Neural progenitor cell (in vitro differentiated cells): ENCODE results near the gene MRI1.

Experiments
- EZH2 ChIP-seq: fragments of 200-600 bp; sonication (generic); IDR thresholded peaks from 2 replicates; pipeline ENCODE4 v1.6.1; 2017; ENCODE audit warnings: antibody characterized with exemption, mild to moderate bottlenecking, moderate library complexity
- EZH2phosphoT487 ChIP-seq: fragments of 200-600 bp; sonication (generic); IDR thresholded peaks from 2 replicates; pipeline ENCODE4 v1.6.1; 2017; ENCODE audit warnings: antibody characterized with exemption
- TF ChIP-seq, protein P1 (sequence below): fragments of 200-600 bp; sonication (generic); IDR thresholded peaks from 2 replicates; pipeline ENCODE4 v1.5.1; 2017; ENCODE audit warnings: antibody characterized with exemption, mild to moderate bottlenecking

DNA sequence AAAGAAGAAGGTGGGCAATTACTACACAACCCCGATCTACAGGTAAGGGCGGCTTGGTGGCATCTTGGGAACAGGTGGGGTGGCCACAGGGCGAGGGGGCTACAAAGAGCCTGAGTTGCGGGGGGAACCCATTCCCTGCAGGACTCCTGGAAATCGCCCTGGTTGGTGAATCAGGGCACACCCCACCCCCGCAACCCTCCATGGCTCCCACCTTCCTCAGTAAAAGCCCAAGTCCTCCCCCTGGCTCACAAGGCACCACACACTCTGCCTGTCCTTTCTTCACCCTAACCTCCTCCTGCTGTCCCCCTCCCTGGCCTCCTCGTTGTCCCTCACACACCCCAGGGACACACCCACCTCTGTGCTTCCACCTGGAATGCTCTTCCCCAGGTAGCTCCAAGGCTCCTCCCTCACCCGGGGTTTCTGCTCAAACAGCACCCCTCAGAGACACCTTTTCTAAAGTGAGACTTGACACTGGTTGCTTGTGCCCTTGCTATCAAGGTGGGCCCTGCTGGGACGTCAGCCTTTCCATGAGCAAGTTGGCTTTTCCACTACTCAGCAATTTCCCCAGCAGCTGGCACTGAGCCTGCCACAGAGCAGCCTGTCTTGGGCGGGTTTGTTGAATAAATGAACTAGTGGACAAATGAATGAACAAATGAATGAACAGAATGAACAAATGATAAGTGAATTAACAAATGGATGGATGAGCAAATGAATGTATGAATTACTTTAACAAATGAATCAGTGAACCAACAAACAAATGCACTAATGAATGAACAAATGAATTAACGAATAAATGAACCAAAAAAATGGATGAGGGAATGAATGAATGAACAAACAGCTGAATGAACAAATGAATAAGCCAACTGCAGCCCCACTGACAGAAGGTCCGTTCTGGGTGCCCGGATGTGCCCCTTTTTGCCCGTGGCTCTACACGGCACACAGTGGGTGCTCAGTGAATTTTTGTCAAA lies 6.2 kb upstream of the MRI1 start:
- TF ChIP-seq EZH2 (no peak), EZH2phosphoT487 (no peak)
- TF ChIP-seq, protein P1, sequence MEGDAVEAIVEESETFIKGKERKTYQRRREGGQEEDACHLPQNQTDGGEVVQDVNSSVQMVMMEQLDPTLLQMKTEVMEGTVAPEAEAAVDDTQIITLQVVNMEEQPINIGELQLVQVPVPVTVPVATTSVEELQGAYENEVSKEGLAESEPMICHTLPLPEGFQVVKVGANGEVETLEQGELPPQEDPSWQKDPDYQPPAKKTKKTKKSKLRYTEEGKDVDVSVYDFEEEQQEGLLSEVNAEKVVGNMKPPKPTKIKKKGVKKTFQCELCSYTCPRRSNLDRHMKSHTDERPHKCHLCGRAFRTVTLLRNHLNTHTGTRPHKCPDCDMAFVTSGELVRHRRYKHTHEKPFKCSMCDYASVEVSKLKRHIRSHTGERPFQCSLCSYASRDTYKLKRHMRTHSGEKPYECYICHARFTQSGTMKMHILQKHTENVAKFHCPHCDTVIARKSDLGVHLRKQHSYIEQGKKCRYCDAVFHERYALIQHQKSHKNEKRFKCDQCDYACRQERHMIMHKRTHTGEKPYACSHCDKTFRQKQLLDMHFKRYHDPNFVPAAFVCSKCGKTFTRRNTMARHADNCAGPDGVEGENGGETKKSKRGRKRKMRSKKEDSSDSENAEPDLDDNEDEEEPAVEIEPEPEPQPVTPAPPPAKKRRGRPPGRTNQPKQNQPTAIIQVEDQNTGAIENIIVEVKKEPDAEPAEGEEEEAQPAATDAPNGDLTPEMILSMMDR = no peak
